GOT3 (cell line): ENCODE data around the gene TADA3.

Source experiments
- DNase-seq: peaks from one replicate; lab custom pipeline; 2025; ENCODE audit warnings: mixed read lengths; lab: John Stamatoyannopoulos, UW

Gene TADA3, protein sequence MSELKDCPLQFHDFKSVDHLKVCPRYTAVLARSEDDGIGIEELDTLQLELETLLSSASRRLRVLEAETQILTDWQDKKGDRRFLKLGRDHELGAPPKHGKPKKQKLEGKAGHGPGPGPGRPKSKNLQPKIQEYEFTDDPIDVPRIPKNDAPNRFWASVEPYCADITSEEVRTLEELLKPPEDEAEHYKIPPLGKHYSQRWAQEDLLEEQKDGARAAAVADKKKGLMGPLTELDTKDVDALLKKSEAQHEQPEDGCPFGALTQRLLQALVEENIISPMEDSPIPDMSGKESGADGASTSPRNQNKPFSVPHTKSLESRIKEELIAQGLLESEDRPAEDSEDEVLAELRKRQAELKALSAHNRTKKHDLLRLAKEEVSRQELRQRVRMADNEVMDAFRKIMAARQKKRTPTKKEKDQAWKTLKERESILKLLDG

DNA sequence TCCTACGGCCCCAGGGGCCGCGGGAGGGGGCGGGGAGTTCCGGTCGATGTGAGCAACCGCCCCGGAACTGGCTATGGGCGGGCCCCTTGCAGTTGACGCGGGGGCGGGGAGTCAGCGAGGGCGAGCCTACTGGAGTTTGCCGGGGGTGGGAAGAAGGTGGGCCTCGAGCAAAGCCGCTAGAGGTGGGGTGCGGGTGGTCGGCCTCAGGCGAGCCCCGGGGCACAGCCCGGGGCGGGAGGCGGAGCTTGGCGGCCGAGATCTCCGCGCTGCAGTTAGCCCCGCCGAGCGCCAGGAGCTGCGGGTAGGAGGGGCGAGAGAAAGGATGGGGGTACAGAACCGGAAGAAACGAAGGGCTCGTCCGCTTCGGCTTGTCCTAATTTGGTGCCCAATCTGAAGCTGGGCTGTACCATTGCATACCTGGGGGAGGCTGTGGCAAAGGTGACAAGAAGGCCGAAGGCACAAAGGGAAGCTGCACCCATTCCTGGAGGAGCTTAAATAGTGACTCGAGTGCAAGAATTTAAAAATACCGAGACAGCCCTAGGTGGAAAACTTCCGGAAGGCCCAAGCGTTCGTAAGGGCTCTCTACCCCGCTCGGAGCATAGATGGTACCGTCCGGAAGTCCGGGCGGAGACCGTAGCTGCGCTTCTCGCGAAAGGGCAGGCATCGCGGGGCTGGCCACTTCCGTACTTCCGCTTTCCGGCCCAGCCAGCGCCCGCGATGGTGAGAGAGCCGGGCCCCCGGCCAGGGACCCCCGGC lies at the start of gene TADA3, which contains the start of gene ARPC4:
Gene TADA3 (minus strand): TSS at position 69 of the 756 bp plus-strand sequence. CDS start 1,007 bp downstream, outside the sequence.
Gene ARPC4 (plus strand): TSS at position 678 of the 756 bp plus-strand sequence. CDS start 40 bp downstream, at position 718.
- DNase-seq = peak; percentile 91

DNA sequence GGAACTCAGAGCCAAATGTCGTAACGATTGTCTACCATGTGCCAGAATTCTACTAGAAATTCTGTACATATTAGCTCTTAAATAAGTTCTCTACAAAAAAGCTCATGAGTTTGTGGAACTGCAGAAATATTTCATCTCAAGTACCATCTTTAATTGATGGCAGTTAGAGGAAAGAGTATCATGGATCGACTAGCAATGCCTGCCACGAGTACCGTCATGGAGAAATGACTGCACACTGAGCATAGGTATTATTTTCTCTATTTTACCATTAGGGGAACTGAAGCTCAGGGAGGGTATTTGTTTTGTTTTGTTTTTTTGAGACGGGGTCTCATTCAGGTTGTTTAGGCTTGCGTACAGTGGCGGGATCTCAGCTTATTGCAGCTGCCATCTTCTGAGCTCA lies 48.7 kb upstream of the TADA3 start:
- DNase-seq = no peak

DNA sequence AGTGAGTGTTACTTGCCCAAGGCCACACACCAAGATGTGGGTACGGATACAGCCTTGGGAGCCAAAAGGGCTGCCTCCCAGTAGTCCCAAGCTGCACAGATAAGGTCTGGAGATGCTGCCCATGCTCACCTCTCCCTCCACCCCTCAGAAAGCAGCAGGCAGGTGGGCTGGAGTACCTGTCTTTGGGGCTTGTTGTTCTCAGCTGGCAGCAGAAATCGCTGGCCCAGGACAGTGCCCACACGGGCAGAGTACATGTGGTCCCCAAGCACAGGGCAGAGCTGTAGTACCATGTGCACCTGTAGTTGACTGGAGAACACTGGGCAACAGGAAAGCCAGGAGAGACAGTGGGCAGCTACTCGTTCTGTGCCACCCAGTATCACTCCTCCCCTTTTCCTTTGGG lies 46.6 kb upstream of the TADA3 start:
- no peak for DNase-seq

DNA sequence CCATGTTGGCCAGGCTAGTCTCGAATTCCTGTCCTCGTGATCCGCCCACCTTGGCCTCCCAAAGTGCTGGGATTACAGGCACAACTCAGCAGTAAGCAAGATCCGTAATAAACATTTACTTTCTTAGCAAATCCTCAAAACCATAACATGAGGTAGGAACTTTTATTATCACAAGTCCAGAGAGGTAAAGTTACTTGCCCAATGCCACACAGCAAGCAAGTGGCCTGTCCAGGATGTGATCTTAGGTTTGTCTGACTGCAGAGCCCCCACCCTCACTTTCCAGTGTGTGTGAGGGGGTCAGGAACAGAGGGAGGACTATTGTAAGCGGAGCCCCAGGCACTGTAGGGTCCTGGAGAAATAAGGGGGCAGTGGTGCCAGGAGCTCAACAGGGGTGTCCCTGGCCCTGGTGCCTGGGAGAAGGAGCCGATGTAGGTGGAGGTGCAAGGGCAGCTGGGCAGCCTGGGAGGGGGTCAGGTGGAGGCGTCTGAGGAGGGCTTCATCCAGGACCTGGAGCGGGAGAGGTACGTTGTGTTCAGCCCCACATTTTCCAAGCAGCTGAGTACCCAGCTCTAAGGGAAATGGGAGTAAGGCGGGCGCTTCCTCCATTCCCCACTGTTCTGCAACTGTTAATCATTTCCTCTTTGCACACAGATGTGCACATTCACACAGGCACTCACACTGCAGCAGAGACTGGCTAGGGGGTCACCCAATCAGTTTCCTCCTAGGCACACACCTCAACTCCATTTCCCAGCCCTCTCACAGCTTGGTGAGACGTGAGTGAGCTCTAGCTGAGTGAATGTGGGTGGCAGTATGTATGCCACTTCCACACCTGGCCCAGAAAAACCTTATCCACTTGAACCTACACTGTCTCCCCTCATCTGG lies 45.7 kb upstream of the TADA3 start:
- no peak for DNase-seq

DNA sequence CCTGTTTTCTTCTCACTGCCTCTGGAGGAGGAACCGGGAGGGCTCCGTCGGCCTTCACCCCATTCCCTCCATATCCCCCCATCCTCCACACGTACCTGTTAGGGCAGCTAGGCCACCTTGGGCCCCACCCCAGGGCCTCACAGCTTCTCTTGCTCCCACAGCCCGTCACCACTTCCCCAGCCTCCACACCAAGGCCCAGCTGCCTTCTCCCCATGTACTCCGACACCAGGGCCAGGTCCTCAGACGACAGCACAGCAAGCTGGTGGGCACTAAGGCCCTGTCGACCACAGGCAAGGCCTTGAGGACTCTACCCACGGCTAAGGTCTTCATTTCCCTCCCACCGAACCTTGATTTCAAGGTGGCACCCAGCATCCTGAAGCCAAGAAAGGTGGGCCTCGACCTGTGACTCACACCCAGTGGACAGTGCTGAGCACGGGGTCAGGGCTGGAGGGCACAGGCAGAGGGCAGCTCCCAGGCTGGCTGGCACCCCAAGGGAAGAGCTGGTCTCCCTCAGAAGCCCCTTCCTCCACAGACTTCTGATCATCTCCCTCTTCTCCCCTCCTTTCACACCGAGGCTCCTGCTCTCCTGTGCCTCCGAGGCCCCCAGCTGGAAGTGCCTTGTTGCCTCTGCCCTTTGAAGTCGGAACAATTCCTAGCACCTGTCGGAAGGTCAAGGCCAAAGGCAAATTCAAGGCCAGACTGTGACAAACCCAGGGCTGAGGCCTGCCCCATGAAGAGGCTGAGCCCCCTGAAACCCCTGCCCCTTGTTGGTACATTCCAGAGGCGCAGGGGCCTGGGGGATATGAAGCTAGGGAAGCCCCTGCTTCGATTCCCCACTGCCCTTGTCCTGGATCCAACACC lies 42.5 kb upstream of the TADA3 start:
- DNase-seq = no peak

DNA sequence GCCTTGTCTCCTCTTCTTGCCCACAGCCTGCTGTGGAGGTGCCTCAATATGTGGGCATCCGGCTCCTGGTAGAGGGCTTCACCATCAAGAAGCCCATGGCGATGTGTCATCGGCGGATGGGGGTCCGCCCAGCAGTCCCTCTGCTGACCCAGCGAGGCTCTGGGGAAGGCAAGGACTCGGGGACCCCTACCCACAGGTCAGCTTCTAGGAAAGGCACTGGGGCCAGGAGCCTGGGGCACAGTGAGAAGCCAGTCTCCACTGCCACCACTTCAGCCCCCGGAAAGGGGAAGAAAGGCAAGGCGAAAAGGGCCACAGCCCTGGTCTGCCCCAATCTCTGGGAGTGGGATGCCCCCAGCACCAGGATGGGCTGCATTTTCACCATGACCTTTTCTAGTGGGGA lies 40.8 kb upstream of the TADA3 start:
- no peak for DNase-seq

DNA sequence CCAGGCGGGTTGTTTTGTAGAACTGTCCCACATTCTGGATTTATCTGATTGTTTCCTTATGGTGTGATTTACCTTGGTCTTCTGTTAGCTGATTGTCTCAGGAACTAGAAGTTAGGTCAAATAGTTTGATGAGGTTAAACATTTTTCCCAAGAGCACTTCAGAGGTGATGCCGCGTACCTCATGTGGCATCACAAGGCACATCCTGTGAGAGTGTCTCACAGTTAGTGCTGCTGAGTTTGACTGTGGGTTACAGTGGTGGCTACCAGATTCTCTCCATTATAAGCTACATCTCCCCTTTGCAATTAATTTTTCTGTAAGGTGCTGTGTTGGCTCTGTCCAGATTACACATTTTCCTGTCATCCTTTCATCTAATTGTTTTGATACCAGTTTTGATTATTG lies 39.0 kb upstream of the TADA3 start:
- no peak for DNase-seq

DNA sequence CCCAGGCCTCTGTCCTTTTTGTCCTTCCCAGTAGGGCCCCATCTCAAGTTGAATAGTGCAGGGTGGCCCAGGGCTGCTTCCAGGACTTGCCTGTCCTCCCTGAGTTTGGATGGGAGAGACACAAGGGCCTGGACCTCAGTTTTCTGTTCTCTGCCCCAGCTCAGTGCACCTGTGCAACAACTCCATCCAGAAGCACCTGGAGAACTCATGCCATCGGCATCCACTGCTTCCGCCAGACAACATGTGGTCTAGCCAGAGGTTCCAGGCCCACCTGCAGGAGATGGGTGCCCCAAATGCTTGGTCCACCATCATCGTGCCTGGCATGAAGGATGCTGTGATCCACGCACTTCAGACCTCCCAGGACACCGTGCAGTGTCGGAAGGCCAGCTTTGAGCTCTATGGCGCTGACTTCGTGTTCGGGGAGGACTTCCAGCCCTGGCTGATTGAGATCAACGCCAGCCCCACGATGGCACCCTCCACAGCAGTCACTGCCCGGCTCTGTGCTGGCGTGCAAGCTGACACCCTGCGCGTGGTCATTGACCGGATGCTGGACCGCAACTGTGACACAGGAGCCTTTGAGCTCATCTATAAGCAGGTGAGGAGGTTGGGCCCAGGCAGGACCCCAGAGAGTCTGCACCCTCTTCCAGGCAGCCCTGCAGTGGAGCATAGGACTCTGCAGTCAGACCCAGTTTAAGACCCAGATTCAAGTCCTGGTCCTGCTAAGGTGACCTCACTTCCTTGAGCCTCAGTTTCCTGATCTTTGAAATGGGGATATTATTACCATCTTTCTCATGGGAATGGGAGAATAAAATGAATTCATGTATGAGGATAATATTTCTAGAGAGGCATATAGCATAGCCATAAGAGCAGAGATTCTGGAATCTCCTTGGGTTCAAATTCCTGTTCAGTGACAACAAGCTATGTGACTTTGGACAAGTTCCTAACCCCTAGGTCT lies 36.8 kb upstream of the TADA3 start:
- no peak for DNase-seq

DNA sequence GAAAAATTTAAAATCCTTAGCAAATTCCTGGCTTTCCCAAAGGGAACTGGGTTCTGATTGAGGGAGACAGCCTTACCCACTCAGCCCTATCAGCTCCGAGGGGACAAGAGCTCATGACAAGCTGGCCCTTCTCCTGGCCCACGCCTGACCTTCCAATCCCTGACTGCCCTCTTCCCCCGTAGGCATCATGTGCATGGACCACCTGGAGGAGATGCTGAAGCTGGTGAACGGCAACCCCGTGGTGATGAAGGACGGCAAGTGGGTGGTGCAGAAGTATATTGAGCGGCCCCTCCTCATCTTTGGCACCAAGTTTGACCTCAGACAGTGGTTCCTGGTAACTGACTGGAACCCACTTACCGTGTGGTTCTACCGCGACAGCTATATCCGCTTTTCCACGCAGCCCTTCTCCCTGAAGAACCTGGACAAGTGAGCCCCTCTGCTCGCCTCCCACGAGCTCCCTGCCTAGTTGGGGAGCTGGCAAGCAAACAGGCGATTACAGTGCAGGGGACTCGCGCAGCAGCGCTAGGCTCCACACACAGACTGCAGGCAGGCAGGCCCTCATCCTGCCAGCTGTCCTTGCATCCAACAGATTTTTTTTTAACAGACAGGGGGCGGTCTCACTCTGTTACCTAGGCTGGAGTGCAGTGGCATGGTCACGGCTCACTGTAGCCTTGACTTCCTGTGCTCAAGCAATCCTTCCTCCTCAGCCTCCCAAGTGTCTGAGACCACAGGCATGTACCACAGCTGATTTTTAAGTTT lies 34.7 kb upstream of the TADA3 start:
- no peak for DNase-seq

DNA sequence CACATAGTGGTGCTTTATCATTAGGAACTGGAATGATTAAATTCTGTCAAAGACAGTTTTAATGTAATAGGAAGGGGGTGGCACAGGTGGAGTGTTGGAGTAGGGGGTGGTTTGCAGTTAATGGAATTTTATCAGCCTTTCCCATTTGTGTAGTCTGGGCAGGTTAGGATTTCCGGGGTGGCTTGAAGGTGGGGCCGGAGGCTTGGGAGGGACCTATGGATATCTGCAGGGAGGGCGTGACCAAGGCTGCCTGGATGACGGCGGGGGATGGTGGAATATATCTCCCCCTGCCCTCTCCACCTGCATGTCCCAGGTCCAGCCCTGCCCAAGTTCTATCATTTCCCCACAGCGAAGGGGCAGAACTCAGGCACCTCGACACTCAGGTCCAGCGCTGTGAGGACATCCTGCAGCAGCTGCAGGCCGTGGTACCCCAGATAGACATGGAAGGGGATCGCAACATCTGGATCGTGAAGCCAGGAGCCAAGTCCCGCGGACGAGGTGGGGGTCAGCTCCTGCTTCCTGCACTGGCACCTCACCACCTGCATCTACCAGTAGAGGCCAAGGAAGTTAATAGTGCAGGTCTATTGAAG lies 33.3 kb upstream of the TADA3 start:
- no peak for DNase-seq

DNA sequence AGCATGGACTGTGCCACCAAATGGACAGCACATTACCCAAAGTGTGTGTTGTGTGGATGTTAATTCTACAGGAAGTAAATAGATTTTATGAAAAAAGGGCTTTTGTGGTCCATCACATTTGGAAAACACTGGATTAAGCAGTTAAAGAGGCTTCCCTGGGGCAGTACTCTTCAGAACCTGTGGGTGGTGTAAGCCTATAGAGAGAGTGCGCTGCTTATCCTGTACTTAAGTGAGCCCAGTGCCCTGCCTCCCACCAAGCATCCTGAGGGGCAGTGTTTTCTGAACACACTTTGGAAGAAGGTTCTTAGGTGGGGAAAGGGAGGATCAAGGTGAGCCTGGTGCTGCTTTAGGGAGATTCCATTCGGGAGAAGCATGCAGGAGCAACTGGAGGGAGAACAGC lies 28.7 kb upstream of the TADA3 start:
- no peak for DNase-seq

DNA sequence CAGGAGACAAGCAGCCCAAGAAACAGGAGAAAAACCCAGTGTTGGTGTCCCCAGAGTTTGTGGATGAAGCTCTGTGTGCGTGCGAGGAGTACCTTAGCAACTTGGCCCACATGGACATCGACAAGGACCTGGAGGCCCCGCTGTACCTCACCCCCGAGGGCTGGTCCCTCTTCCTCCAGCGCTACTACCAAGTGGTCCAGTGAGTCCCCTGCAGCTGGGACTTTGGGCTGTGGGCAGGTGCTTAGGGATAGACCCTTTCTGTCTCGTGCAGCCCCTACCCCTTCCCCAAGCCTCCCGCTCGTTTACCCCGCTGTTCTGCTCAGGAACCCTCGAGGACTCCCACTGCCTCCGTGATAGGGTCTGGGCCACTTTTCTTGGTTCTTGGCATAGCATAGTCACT lies 28.3 kb upstream of the TADA3 start:
- DNase-seq = no peak

DNA sequence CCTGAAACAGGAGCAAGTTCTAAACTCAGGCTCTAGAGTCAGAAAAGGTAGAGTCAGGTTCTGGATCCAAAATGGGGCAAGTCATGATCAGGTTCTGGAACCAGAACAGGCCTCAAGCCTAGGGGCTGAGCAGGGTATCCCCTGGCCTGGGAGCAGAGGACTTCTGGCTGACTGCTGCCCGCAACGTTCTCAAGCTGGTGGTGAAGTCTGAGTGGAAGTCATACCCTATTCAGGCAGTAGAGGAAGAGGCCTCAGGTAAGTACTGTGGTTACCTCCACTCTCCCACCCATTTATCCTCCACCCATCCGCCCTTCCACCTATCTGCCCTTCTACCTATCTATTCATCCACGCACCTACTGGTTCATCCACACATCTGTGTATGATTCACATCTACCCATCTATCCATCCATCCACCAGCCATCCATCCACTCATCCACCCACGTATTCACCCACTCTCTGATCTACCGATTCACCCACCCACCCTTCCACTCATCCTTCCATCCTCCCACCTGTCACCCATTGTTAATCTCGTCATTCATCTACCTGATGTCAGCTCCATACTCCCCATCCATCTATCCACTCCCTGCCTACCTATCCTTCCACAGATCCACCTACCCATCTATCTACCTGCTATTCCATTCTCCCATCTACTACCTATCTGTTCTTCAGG lies 26.5 kb upstream of the TADA3 start:
- no peak for DNase-seq

DNA sequence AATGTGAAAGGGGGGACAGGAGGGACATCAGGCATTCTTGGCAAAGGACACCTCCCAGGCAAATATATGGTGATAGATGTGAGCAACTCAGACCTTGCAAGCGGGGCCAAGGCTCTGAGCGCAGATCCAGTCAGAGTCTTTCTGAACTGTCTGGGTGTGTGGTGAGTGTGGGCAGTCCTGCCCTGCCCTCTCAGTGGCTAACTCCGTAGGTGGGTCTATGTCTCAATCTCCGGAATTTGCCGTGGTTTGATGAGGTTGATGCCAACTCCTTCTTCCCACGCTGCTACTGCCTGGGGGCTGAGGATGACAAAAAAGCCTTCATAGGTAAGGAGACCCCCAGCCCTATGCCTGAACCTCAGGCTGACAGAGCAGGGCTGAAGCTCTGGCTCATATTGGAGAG lies 25.2 kb upstream of the TADA3 start:
- DNase-seq = no peak

DNA sequence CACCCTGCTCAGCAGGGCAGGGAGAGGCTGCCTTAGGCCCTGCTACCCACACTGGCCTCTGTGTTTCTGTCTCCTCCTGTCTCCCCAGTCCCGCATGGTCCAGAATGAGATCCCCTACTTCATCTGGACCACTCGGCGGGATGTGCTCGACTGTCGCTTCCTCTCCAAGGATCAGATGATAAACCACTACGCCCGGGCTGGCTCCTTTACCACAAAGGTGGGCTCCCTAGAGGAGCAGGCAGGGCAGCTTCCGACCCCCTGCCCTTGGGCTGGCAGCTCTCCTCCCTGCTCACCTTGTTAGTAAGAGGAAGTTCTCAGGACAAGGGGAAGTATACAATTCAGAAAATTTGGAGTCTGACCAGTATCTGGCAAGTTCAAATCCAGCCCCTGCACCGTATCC lies 23.7 kb upstream of the TADA3 start:
- no peak for DNase-seq

DNA sequence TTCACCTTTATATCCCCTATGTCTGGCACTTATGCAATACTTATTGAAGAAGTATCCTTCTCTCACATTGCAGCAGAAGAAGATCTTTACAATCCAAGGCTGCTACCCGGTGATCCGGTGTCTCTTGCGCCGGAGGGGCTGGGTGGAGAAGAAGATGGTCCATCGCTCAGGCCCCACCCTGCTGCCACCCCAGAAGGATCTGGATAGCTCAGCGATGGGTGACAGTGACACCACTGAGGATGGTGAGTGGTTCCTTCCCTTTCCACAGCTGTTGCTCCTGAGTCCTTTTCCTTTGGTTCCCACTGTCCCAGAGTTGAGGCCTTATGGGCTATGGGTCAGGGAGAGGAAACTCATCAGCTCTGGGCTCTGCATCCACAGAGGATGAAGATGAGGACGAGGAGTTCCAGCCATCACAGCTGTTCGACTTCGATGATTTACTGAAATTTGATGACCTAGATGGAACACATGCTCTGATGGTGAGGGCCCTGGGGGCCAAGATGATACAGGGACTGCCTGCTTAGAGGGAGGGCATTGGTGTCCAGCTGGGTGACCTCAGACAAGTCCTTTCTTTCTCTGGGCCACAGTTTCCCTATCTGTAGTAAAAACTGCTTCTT lies 20.7 kb upstream of the TADA3 start:
- DNase-seq = no peak

DNA sequence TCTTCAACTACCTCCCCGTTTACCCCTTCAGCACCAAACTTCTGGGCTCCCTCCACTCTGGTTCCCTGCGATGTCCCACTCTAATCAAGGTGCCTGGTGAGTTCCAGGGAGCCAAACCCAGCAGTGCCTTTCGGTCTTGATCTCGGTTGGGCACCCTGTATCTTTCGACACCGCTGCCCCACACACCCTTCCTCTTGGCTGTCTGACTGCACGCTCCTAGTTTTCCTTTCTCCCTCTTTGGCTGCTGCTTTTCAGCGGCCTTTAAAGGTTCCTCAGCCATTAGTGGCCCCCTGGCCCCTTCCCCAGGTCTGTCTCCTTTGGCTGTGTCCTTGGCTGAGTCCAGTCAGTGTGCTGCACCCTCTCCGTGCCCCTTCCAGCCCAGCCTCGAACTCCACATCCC lies 18.6 kb upstream of the TADA3 start:
- no peak for DNase-seq

DNA sequence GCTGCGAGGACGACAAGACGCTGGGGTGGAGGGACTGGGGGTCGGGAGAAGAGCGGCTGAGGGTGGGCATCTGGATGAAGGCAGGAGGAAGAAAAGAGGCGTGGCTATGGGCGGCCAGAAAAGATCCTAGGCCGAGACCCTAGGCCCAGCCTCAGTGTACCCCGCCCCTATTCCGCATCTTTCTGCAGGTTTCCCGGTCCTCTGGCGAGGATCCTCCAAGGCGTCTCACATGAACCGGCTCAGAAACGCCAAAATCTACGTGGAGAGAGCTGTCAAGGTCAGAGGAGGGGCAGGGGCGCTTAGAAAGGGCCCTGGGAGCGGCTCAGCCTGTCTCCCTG lies 18.1 kb upstream of the TADA3 start:
- no peak for DNase-seq
